Activated T-cell treated with anti-CD3 and anti-CD28 coated beads for 48 hours (primary cell): Measurements from ENCODE around the gene MAK.
A peak's percentile ranks its signal among the peaks of the same experiment; 100 is the strongest.

Experiments
- DNase-seq: peaks from one replicate; pipeline ENCODE4 v3.0.0-alpha.2; 2020; ENCODE audit warnings: low read depth

MAK gene

GRCh38 chr6:10725716-10726115 lies 112.6 kb downstream of the MAK start:
- no peak for DNase-seq

GRCh38 chr6:10725044-10725443 lies 113.3 kb downstream of the MAK start:
- no peak for DNase-seq

GRCh38 chr6:10723567-10723881 lies 114.8 kb downstream of the MAK start:
- no peak for DNase-seq

GRCh38 chr6:10722820-10723566 lies 115.3 kb downstream of the MAK start, which contains the start of gene TMEM14C:
TSS of gene TMEM14C (plus strand) at chr6:10723070. CDS start at chr6:10724614, 1,544 bp downstream.
- DNase-seq: peak; percentile 89

GRCh38 chr6:10722570-10722819 lies 115.8 kb downstream of the MAK start:
- DNase-seq: no peak

GRCh38 chr6:10721850-10722569 lies 116.3 kb downstream of the MAK start:
- no peak for DNase-seq

- peak; percentile 31 for DNase-seq
Observed at GRCh38 chr6:10720960-10721849, 117.1 kb downstream of the MAK start.

GRCh38 chr6:10720265-10720959 lies 117.9 kb downstream of the MAK start:
- DNase-seq: peak; percentile 54

GRCh38 chr6:10719964-10720264 lies 118.4 kb downstream of the MAK start:
- DNase-seq: no peak

GRCh38 chr6:10719296-10719963 lies 118.9 kb downstream of the MAK start:
- peak; percentile 27 for DNase-seq

GRCh38 chr6:10713962-10714361 lies 124.4 kb downstream of the MAK start:
- DNase-seq: no peak
